ENCODE measurements around the gene CLEC16A. TPM values are rescaled to one million over a fixed set of nuclear protein-coding genes. Genes with fewer than 3 reads are reported as not detected.

CLEC16A gene
- total and polyA plus RNA-seq, 4 donors = 14.3 to 44.4 (median 26.4) TPM

DNA sequence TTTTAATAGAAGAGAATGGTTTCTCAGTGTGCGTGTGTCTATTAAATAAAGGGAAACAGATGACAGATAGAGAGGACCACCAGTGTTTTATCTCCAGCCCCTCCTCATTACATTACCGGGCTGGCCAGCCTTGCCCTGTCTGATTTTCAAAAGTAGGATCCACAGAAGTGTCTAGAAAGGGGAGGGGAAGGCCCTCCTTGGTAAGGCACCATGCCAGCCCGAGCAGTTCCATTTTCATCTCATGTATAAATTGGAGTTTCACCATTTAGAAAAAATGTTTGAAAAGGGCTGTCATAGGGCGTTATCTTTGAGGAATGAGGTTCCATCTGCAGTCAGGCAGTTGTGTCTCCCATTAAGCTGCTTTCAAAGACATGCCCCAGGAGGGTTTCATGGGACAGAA is 214.9 kb downstream of the CLEC16A start:
- DNase-seq = peak; percentile 69 to 77 (median 73)
- Histone ChIP-seq H3K9ac (ENCODE audit: insufficient read depth in 1 of 2, low read length in 2 of 2) (no peak overlapping the region), H3K9me3 (ENCODE audit: control insufficient read depth in 4 of 4, insufficient read depth in 3 of 4, low read length in 3 of 4) (no peaks in the 10 kb centered on the region), H3K27me3 (ENCODE audit: control insufficient read depth in 3 of 3, insufficient read depth in 3 of 3, low read length in 2 of 3) (no peaks in the 10 kb centered on the region), H3K4me3 (no peak overlapping the region), H3K4me1 (ENCODE audit: control insufficient read depth in 5 of 5, insufficient read depth in 5 of 5, low read length in 5 of 5) (peaks cover 3 to 63% (median 22%) of the 10 kb centered on the region in 5 donors), H3K36me3 (ENCODE audit: control insufficient read depth in 4 of 4, insufficient read depth in 4 of 4, low read length in 4 of 4) (no peaks in the 10 kb centered on the region), H3K27ac (ENCODE audit: low read depth in 1 of 2, low read length in 1 of 2) (no peak overlapping the region)
- WGBS, 2 donors = 85 to 96% methylated on average over 4 of the region's 4 CpGs
- TF ChIP-seq, protein P1, sequence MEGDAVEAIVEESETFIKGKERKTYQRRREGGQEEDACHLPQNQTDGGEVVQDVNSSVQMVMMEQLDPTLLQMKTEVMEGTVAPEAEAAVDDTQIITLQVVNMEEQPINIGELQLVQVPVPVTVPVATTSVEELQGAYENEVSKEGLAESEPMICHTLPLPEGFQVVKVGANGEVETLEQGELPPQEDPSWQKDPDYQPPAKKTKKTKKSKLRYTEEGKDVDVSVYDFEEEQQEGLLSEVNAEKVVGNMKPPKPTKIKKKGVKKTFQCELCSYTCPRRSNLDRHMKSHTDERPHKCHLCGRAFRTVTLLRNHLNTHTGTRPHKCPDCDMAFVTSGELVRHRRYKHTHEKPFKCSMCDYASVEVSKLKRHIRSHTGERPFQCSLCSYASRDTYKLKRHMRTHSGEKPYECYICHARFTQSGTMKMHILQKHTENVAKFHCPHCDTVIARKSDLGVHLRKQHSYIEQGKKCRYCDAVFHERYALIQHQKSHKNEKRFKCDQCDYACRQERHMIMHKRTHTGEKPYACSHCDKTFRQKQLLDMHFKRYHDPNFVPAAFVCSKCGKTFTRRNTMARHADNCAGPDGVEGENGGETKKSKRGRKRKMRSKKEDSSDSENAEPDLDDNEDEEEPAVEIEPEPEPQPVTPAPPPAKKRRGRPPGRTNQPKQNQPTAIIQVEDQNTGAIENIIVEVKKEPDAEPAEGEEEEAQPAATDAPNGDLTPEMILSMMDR (IDR thresholded peaks at IDR 0.05; ENCODE audit: control extremely low read depth, extremely low read depth) = no peak
- ATAC-seq (ENCODE audit: insufficient read depth, low FRiP score) = no peak

DNA sequence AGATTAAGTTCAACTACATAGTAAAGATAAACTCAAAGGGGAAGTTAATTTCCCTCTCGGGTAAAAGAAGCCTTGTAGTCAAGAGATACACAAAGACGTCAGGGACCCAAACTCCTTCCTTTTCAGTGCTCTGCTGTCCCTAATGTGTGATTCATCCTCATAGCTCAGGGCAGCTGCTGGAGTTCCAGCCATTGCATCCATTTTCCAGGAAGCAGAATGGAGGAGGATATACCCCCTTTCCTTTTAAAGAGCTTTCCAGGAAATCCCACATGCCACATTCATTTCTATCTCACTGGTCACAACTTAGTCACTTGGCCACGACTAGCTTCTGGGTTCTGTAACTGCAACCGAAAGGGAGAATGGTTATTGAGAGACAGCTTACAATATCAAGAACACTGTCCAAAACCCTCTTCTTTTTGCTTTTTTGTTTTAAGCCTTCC is 216.3 kb downstream of the CLEC16A start:
- Histone ChIP-seq H3K36me3 (ENCODE audit: control insufficient read depth in 4 of 4, insufficient read depth in 4 of 4, low read length in 4 of 4) (peaks cover 0 to under 1% (median 0%) of the 10 kb centered on the region in 4 donors), H3K9me3 (ENCODE audit: control insufficient read depth in 4 of 4, insufficient read depth in 3 of 4, low read length in 3 of 4) (no peaks in the 10 kb centered on the region), H3K9ac (ENCODE audit: insufficient read depth in 1 of 2, low read length in 2 of 2) (no peak overlapping the region), H3K4me3 (no peak overlapping the region), H3K27me3 (ENCODE audit: control insufficient read depth in 3 of 3, insufficient read depth in 3 of 3, low read length in 2 of 3) (no peaks in the 10 kb centered on the region), H3K4me1 (ENCODE audit: control insufficient read depth in 5 of 5, insufficient read depth in 5 of 5, low read length in 5 of 5) (peaks cover 3 to 70% (median 22%) of the 10 kb centered on the region in 5 donors), H3K27ac (ENCODE audit: low read depth in 1 of 2, low read length in 1 of 2) (no peak overlapping the region)
- WGBS, 2 donors = 83 to 91% methylated on average over 4 of the region's 4 CpGs
- no peak for ATAC-seq (ENCODE audit: insufficient read depth, low FRiP score)
- TF ChIP-seq, protein P1 (IDR thresholded peaks at IDR 0.05; ENCODE audit: control extremely low read depth, extremely low read depth) = no peak
- DNase-seq = no peak

DNA sequence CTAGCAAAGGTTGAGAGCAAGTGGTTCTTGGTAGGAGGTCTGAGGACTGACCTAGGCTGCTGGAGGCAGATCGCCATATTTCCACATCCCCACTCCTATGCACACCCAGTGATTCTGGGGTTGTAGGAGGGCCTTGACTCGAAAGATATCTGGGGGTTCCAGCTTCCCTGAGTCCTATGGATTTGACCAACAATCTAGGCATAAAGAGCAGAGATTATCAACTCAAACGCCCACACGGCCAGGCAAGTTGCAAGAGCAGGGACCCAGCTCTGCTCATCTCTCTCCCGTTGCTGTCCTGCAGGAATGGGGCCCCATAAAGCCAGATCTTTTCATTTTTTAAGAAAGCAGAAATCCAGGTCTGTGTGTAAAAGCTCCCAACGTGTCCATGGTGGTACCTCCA is 217.1 kb downstream of the CLEC16A start:
- no peak overlapping the region for H3K4me3 ChIP-seq
- DNase-seq (no peak), ATAC-seq (ENCODE audit: insufficient read depth, low FRiP score) (no peak)
- no peak overlapping the region for H3K9ac ChIP-seq (ENCODE audit: insufficient read depth in 1 of 2, low read length in 2 of 2)
- H3K36me3 ChIP-seq (ENCODE audit: control insufficient read depth in 4 of 4, insufficient read depth in 4 of 4, low read length in 4 of 4) = peaks cover 0 to 6% (median 0%) of the 10 kb centered on the region in 4 donors
- TF ChIP-seq, protein P1 (IDR thresholded peaks at IDR 0.05; ENCODE audit: control extremely low read depth, extremely low read depth) = no peak
- 90 to 94% methylated on average over 6 of the region's 6 CpGs for WGBS, 2 donors
- H3K4me1 ChIP-seq (ENCODE audit: control insufficient read depth in 5 of 5, insufficient read depth in 5 of 5, low read length in 5 of 5) = peaks cover 3 to 70% (median 22%) of the 10 kb centered on the region in 5 donors
- H3K27me3 ChIP-seq (ENCODE audit: control insufficient read depth in 3 of 3, insufficient read depth in 3 of 3, low read length in 2 of 3) = no peaks in the 10 kb centered on the region
- no peaks in the 10 kb centered on the region for H3K9me3 ChIP-seq (ENCODE audit: control insufficient read depth in 4 of 4, insufficient read depth in 3 of 4, low read length in 3 of 4)
- peak overlapping the region in 1 of 2 donors; percentile 60 for H3K27ac ChIP-seq (ENCODE audit: low read depth in 1 of 2, low read length in 1 of 2)

DNA sequence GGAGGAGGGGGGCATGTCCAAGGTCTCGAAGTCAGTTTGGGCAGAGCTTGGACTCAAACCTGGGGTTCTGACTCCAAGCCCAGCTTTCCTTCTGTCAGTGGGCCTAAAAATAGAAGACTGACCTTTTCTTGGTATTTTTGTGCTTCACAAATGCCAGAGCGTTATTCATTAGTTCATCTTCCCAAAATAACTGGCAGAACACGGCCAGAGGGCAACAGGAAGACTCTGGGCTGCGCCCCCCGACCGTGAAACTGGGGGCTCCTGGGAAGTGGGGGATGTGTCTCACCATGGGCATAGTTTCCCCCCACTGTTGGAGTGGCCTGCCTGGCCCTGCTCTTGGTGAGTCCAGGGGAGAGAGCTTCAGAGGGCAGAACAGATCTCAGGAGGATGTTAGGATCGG is 217.6 kb downstream of the CLEC16A start:
- DNase-seq = peak in 2 of 3 donors; percentile 34 to 47
- peaks cover 3 to 70% (median 22%) of the 10 kb centered on the region in 5 donors for H3K4me1 ChIP-seq (ENCODE audit: control insufficient read depth in 5 of 5, insufficient read depth in 5 of 5, low read length in 5 of 5)
- no peak overlapping the region for H3K4me3 ChIP-seq
- peak overlapping the region in 1 of 2 donors; percentile 60 for H3K27ac ChIP-seq (ENCODE audit: low read depth in 1 of 2, low read length in 1 of 2)
- TF ChIP-seq, protein P1 (IDR thresholded peaks at IDR 0.05; ENCODE audit: control extremely low read depth, extremely low read depth) = no peak
- no peaks in the 10 kb centered on the region for H3K27me3 ChIP-seq (ENCODE audit: control insufficient read depth in 3 of 3, insufficient read depth in 3 of 3, low read length in 2 of 3)
- H3K9ac ChIP-seq (ENCODE audit: insufficient read depth in 1 of 2, low read length in 2 of 2) = no peak overlapping the region
- peaks cover 0 to 8% (median 1%) of the 10 kb centered on the region in 4 donors for H3K36me3 ChIP-seq (ENCODE audit: control insufficient read depth in 4 of 4, insufficient read depth in 4 of 4, low read length in 4 of 4)
- no peaks in the 10 kb centered on the region for H3K9me3 ChIP-seq (ENCODE audit: control insufficient read depth in 4 of 4, insufficient read depth in 3 of 4, low read length in 3 of 4)
- no peak for ATAC-seq (ENCODE audit: insufficient read depth, low FRiP score)
- 60 to 63% methylated on average over 7 of the region's 7 CpGs for WGBS, 2 donors

Data from lung (tissue), 12 donors.